ENCODE data around the gene CSNK1D.
A peak's percentile ranks its signal among the peaks of the same experiment; 100 is the strongest.

CSNK1D gene

GRCh38 chr17:82301916-82302567 is 28.5 kb upstream of the CSNK1D start:
- Histone ChIP-seq H3K27ac (ENCODE audit: extremely low read depth, low read depth, low read length) (no peak overlapping the region), H3K9me3 (ENCODE audit: control insufficient read depth, insufficient read depth, low read depth, low read length) (no peaks in the 10 kb centered on the region), H3K36me3 (ENCODE audit: control insufficient read depth in 2 of 2, insufficient read depth in 1 of 2, low read length in 2 of 2) (no peaks in the 10 kb centered on the region), H3K4me1 (ENCODE audit: control insufficient read depth, insufficient read depth, low read length) (peaks cover 12% of the 10 kb centered on the region), H3K4me3 (ENCODE audit: low read depth, low read length) (no peak overlapping the region)
- ChIA-PET POLR2A (interaction anchor here (1.9 to 3.3 kb wide), 2 partner anchors 9 to 10 kb away, joined by 7 to 14 read pairs; no protein-coding TSS in a partner anchor), CTCF (interaction anchor here (1.0 to 2.3 kb wide), 5 partner anchors 9 to 124 kb away, joined by 3 to 11 read pairs (median 3); no protein-coding TSS in a partner anchor)
- TF ChIP-seq EGR2 (tag by site-specific recombination; IDR thresholded peaks at IDR 0.05; ENCODE audit: low read depth) (0 out of 2 replicates have a peak, but pooled peaks have one; percentile 30), GLIS1 (tag by site-specific recombination; IDR thresholded peaks at IDR 0.05) (peak; percentile 81), GLIS2 (tag by site-specific recombination; IDR thresholded peaks at IDR 0.05) (peak; percentile 61), ZNF423 (tag by site-specific recombination; IDR thresholded peaks at IDR 0.05) (no peak), ZFHX2 (tag by site-specific recombination; conservative IDR thresholded peaks at IDR 0.05) (0 out of 2 replicates have a peak, but pooled peaks have one; percentile 29), ZIC2 (tag by site-specific recombination; IDR thresholded peaks at IDR 0.05) (peak; percentile 83; the same call in 1 of the 2 replicates)

DNA sequence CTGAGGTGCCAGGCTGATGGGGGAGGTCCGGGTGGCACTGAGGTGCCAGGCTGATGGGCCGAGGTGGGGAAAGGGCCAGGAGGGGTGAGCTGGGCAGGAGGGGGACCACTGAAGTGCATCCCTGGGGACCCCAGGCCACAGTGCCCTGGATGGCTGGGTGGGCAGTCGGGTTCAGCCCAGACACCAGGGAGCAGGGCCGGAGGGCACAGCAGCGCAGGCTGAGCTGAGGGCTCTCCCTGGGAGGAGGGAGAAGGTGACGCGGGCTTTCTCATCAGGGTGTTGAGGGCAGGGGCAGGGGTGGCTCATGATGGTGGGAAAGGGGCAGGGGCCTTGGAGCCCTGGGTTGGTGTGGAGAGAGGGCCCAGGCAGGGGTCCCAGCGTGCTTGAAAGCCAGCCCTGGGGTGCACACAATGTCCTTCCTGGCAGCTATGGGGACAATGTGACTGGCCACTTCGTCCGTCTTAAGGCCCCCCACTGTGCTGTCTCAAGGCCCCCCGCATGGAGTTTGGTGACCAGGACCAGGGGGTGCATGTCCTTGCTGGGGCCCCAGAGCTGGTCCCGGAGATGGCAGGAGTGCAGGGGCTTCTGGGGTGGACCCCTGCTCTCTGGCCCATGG is 27.9 kb upstream of the CSNK1D start:
- Histone ChIP-seq H3K4me3 (ENCODE audit: low read depth, low read length) (no peak overlapping the region), H3K9me3 (ENCODE audit: control insufficient read depth, insufficient read depth, low read depth, low read length) (no peaks in the 10 kb centered on the region), H3K27ac (ENCODE audit: extremely low read depth, low read depth, low read length) (no peak overlapping the region), H3K4me1 (ENCODE audit: control insufficient read depth, insufficient read depth, low read length) (peaks cover 13% of the 10 kb centered on the region), H3K36me3 (ENCODE audit: control insufficient read depth in 2 of 2, insufficient read depth in 1 of 2, low read length in 2 of 2) (no peaks in the 10 kb centered on the region)
- CTCF ChIA-PET = interaction anchor here (0.9 to 2.3 kb wide), 8 partner anchors 9 to 66 kb away, joined by 3 to 11 read pairs (median 4); no protein-coding TSS in a partner anchor
- TF ChIP-seq ZNF596 (tag by site-specific recombination; IDR thresholded peaks at IDR 0.05) (no peak), HIC1 (tag by site-specific recombination; IDR thresholded peaks at IDR 0.05) (peak; percentile 89), ELK4 (IDR thresholded peaks at IDR 0.05; ENCODE audit: borderline replicate concordance, low read depth, low read length) (no peak), ZNF768 (tag by site-specific recombination; IDR thresholded peaks at IDR 0.05) (no peak), SETDB1 (IDR thresholded peaks at IDR 0.05; ENCODE audit: insufficient read length, low read length) (no peak), PRDM4 (tag by site-specific recombination; IDR thresholded peaks at IDR 0.05) (peak; percentile 100), SP7 (tag by site-specific recombination; IDR thresholded peaks at IDR 0.05) (no peak)
- POLR2A ChIA-PET = interaction anchor here (1.5 to 1.9 kb wide), 2 partner anchors 9 to 32 kb away, joined by 3 to 7 read pairs; no protein-coding TSS in a partner anchor
